A673 (cell line): ENCODE results near the gene C10orf105. TPM values are rescaled to one million over a fixed set of nuclear protein-coding genes. Genes with fewer than 3 reads are reported as not detected.

ENCODE experiments used
- BruUV-seq: library from RNA; stranded (reverse); fragments of 400-500 nt; replicated peaks from 2 replicates; lab custom pipeline; 2021; lab: Mats Ljungman, UMichigan
- CTCF ChIA-PET: fragments of 300-600 bp; sonication (Branson Sonifier 250); formaldehyde crosslinking; loops from one replicate; lab custom pipeline; 2022; ENCODE audit warnings: antibody characterized with exemption; lab: Charles Lee
- POLR2A ChIA-PET: fragments of 300-600 bp; sonication (Branson Sonifier 250); formaldehyde crosslinking; loops from one replicate; lab custom pipeline; 2022; ENCODE audit warnings: antibody characterized with exemption; ENCODE audit not compliant: low non-redundant PET; lab: Charles Lee
- DNase-seq: peaks from one replicate; pipeline ENCODE4 v3.0.0-alpha.2; 2015; ENCODE audit warnings: low spot score
- H3K27ac ChIP-seq: fragments of 200-600 bp; sonication (generic); 2 replicates; pipeline ENCODE4 v1.5.1; 2016; ENCODE audit warnings: mixed run types, low read depth, mild to moderate bottlenecking, mixed read lengths, antibody characterized with exemption, low read length; ENCODE audit not compliant: poor library complexity, severe bottlenecking
- H3K27me3 ChIP-seq: fragments of 200-600 bp; sonication (generic); replicated peaks from 2 replicates; pipeline ENCODE4 v1.6.1; 2017; ENCODE audit warnings: mixed run types, low read depth, mild to moderate bottlenecking, mixed read lengths, antibody characterized with exemption, low read length; ENCODE audit not compliant: insufficient read depth, poor library complexity
- H3K36me3 ChIP-seq: fragments of 200-600 bp; sonication (generic); 2 replicates; pipeline ENCODE4 v1.6.1; 2016; ENCODE audit warnings: mixed run types, mild to moderate bottlenecking, mixed read lengths, antibody characterized with exemption, low read length; ENCODE audit not compliant: insufficient read depth, poor library complexity, severe bottlenecking
- H3K4me1 ChIP-seq: fragments of 200-600 bp; sonication (generic); 2 replicates; pipeline ENCODE4 v1.6.1; 2017; ENCODE audit warnings: mixed run types, mild to moderate bottlenecking, mixed read lengths, antibody characterized with exemption, low read length; ENCODE audit not compliant: insufficient read depth, poor library complexity, severe bottlenecking
- H3K4me3 ChIP-seq: fragments of 200-600 bp; sonication (generic); 2 replicates; pipeline ENCODE4 v1.5.1; 2016; ENCODE audit warnings: low read depth, mixed run types, mild to moderate bottlenecking, mixed read lengths, low read length; ENCODE audit not compliant: poor library complexity, severe bottlenecking
- H3K9me3 ChIP-seq: fragments of 200-600 bp; sonication (generic); 2 replicates; pipeline ENCODE4 v1.6.1; 2016; ENCODE audit warnings: mixed run types, low read depth, mild to moderate bottlenecking, mixed read lengths, antibody characterized with exemption, low read length; ENCODE audit not compliant: poor library complexity, severe bottlenecking
- CTCF ChIP-seq: fragments of 300-800, 200-600 bp; sonication (generic); conservative IDR thresholded peaks from 2 replicates; pipeline ENCODE4 v1.5.1; 2017; ENCODE audit warnings: low read depth, mild to moderate bottlenecking, antibody characterized with exemption, low read length, moderate library complexity, mixed read lengths
- EZH2 ChIP-seq: fragments of 200-600 bp; sonication (generic); IDR thresholded peaks from 2 replicates; pipeline ENCODE4 v1.6.1; 2017; ENCODE audit warnings: borderline replicate concordance, low read depth, mild to moderate bottlenecking, mixed read lengths, antibody characterized with exemption, low read length; ENCODE audit not compliant: poor library complexity, severe bottlenecking
- intact Hi-C: fragments of 100-400 bp; cut with micrococcal nuclease; formaldehyde crosslinking; loops from one replicate; pipeline ENCODE4 v1.10.0; 2022; ENCODE audit not compliant: unreplicated experiment
- total RNA-seq: library from RNA; stranded (reverse); gene quantifications from 2 replicates; pipeline ENCODE4 v1.2.3, GENCODE V29; 2021

Gene C10orf105
- total RNA-seq, 1 experiment from 2014 or later, result not detected

- TF ChIP-seq EZH2, result no peak
- ChIA-PET POLR2A (no interaction called here), CTCF (no interaction called here)
- no peaks in the 10 kb centered on the region for H3K9me3 ChIP-seq
- H3K4me3 ChIP-seq, result no peak overlapping the region
- no peaks in the 10 kb centered on the region for H3K27me3 ChIP-seq
- H3K27ac ChIP-seq, result no peak overlapping the region
- H3K36me3 ChIP-seq, result peaks cover 4% of the 10 kb centered on the region
- H3K4me1 ChIP-seq, result no peaks in the 10 kb centered on the region
- no TSS peak for BruUV-seq
- intact Hi-C loops, result no loop called here
- DNase-seq, result no peak
Observed at GRCh38 chr10:71691405-71691804, 28.2 kb downstream of the C10orf105 start.

- Histone ChIP-seq H3K27ac (no peak overlapping the region), H3K4me3 (no peak overlapping the region), H3K9me3 (no peaks in the 10 kb centered on the region), H3K36me3 (peaks cover 4% of the 10 kb centered on the region), H3K27me3 (no peaks in the 10 kb centered on the region), H3K4me1 (no peaks in the 10 kb centered on the region)
- no peak for DNase-seq
- intact Hi-C loops, result no loop called here
- POLR2A ChIA-PET, result no interaction called here
- CTCF ChIA-PET, result no interaction called here
- no peak for TF ChIP-seq CTCF
- TF ChIP-seq EZH2, result no peak
- BruUV-seq, result no TSS peak
Observed at GRCh38 chr10:71690094-71690720, 29.4 kb downstream of the C10orf105 start.

- no peak overlapping the region for H3K27ac ChIP-seq
- no peak overlapping the region for H3K4me3 ChIP-seq
- peaks cover 4% of the 10 kb centered on the region for H3K36me3 ChIP-seq
- DNase-seq, result no peak
- intact Hi-C loops, result no loop called here
- H3K4me1 ChIP-seq, result no peaks in the 10 kb centered on the region
- POLR2A ChIA-PET, result no interaction called here
- H3K9me3 ChIP-seq, result no peaks in the 10 kb centered on the region
- no peak for TF ChIP-seq EZH2
- no peak for TF ChIP-seq CTCF
- no peaks in the 10 kb centered on the region for H3K27me3 ChIP-seq
- CTCF ChIA-PET, result no interaction called here
- BruUV-seq, result no TSS peak
Observed at GRCh38 chr10:71688256-71688655, 31.3 kb downstream of the C10orf105 start.

DNA sequence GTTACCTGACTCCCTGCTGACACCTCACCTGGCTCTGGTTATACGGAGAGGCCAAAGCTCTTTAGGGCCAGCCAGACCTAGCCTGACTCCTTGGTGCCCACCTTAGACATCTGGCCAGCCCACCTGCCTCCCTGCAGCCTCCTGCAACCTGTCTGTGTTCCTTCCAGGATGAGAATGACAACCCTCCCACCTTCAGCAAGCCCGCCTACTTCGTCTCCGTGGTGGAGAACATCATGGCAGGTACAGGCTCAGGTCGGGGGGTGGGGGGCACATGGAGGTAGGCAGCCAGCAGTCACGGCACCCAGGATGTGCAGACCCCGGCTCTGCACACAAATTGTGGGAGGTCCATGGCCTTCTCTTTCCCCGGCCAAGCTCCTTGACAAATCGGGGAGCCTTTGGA lies 32.1 kb downstream of the C10orf105 start:
- no peak overlapping the region for H3K27ac ChIP-seq
- H3K9me3 ChIP-seq, result no peaks in the 10 kb centered on the region
- no peak overlapping the region for H3K4me3 ChIP-seq
- TF ChIP-seq EZH2 (no peak), CTCF (no peak)
- ChIA-PET POLR2A (no interaction called here), CTCF (interaction anchor here (1.1 kb wide), 1 partner anchor 9 kb away, joined by 5 read pairs; no protein-coding TSS in a partner anchor)
- no peaks in the 10 kb centered on the region for H3K27me3 ChIP-seq
- no TSS peak for BruUV-seq
- intact Hi-C loops, result no loop called here
- H3K36me3 ChIP-seq, result peaks cover 4% of the 10 kb centered on the region
- H3K4me1 ChIP-seq, result no peaks in the 10 kb centered on the region
- no peak for DNase-seq
